Upper lobe of right lung (tissue), 1 donor: Measurements from ENCODE around the gene ZNF500. TPM values are rescaled to one million over a fixed set of nuclear protein-coding genes. Genes with fewer than 3 reads are reported as not detected.
A peak's percentile ranks its signal among the peaks of the same experiment; 100 is the strongest.

Experiments
- ATAC-seq: fragments of 200-7000 bp; cut with Tn5 transposase; one replicate; pipeline ENCODE4 v1.9.1; 2020; ENCODE audit warnings: mild to moderate bottlenecking, moderate library complexity
- DNase-seq: peaks from one replicate; pipeline ENCODE4 v3.0.0-alpha.2; 2020
- H3K27ac ChIP-seq: fragments of 200-600 bp; one replicate; pipeline ENCODE4 v1.8.0; 2022
- H3K27me3 ChIP-seq: fragments of 200-600 bp; one replicate; pipeline ENCODE4 v1.8.0; 2022; ENCODE audit warnings: mild to moderate bottlenecking
- H3K36me3 ChIP-seq: fragments of 200-600 bp; one replicate; pipeline ENCODE4 v1.8.0; 2022
- H3K4me1 ChIP-seq: fragments of 200-600 bp; one replicate; pipeline ENCODE4 v1.8.0; 2022
- H3K4me3 ChIP-seq: fragments of 200-600 bp; one replicate; pipeline ENCODE4 v1.8.0; 2022; ENCODE audit warnings: mild to moderate bottlenecking
- H3K9me3 ChIP-seq: fragments of 200-600 bp; one replicate; pipeline ENCODE4 v1.8.0; 2022
- CTCF ChIP-seq: fragments of 200-600 bp; IDR thresholded peaks from one replicate; pipeline ENCODE4 v1.8.0; 2022; ENCODE audit warnings: antibody characterized with exemption
- intact Hi-C: fragments of 100-400 bp; cut with DNase I; formaldehyde crosslinking; loops from one replicate; pipeline ENCODE4 v1.11.0; 2022
- total RNA-seq: library from RNA; stranded (reverse); fragmentation: NEBNext Ultra II Directional; extraction: Animal tissue kit (Norgen Biotek cat#: 25700); gene quantifications from one replicate; pipeline ENCODE4 v1.2.1, GENCODE V29; 2021
- donor health status: DM: no; HTN: yes; CAD: no; lungs with severe emphysema.

The ZNF500 gene
- total RNA-seq, 1 donor from 2014 or later, result 15.7 TPM

GRCh38 chr16:4799171-4799855 lies 32.4 kb upstream of the ZNF500 start:
- Histone ChIP-seq H3K4me1 (peaks cover 19% of the 10 kb centered on the region), H3K27me3 (no peaks in the 10 kb centered on the region), H3K9me3 (no peaks in the 10 kb centered on the region), H3K4me3 (no peak overlapping the region), H3K36me3 (peaks cover 11% of the 10 kb centered on the region), H3K27ac (no peak overlapping the region)
- ATAC-seq, result no peak
- TF ChIP-seq CTCF, result no peak
- DNase-seq, result no peak
- intact Hi-C loops, result no loop called here

- Histone ChIP-seq H3K27me3 (no peaks in the 10 kb centered on the region), H3K4me3 (no peak overlapping the region)
- no peak for DNase-seq
Observed at GRCh38 chr16:4798456-4798855, 31.5 kb upstream of the ZNF500 start.

GRCh38 chr16:4797805-4798252 lies 30.9 kb upstream of the ZNF500 start:
- H3K9me3 ChIP-seq, result no peaks in the 10 kb centered on the region
- H3K27ac ChIP-seq, result no peak overlapping the region
- H3K4me3 ChIP-seq, result no peak overlapping the region
- TF ChIP-seq CTCF, result no peak
- H3K27me3 ChIP-seq, result no peaks in the 10 kb centered on the region
- no peak for ATAC-seq
- no peak for DNase-seq
- peaks cover 9% of the 10 kb centered on the region for H3K36me3 ChIP-seq
- peaks cover 14% of the 10 kb centered on the region for H3K4me1 ChIP-seq
- intact Hi-C loops, result no loop called here

More at GRCh38 chr16:4798456-4798855, 31.5 kb upstream of the ZNF500 start:
- peaks cover 19% of the 10 kb centered on the region for H3K4me1 ChIP-seq
- intact Hi-C loops, result no loop called here
- ATAC-seq, result no peak
- no peak for TF ChIP-seq CTCF
- H3K27ac ChIP-seq, result no peak overlapping the region
- peaks cover 9% of the 10 kb centered on the region for H3K36me3 ChIP-seq
- H3K9me3 ChIP-seq, result no peaks in the 10 kb centered on the region

DNA sequence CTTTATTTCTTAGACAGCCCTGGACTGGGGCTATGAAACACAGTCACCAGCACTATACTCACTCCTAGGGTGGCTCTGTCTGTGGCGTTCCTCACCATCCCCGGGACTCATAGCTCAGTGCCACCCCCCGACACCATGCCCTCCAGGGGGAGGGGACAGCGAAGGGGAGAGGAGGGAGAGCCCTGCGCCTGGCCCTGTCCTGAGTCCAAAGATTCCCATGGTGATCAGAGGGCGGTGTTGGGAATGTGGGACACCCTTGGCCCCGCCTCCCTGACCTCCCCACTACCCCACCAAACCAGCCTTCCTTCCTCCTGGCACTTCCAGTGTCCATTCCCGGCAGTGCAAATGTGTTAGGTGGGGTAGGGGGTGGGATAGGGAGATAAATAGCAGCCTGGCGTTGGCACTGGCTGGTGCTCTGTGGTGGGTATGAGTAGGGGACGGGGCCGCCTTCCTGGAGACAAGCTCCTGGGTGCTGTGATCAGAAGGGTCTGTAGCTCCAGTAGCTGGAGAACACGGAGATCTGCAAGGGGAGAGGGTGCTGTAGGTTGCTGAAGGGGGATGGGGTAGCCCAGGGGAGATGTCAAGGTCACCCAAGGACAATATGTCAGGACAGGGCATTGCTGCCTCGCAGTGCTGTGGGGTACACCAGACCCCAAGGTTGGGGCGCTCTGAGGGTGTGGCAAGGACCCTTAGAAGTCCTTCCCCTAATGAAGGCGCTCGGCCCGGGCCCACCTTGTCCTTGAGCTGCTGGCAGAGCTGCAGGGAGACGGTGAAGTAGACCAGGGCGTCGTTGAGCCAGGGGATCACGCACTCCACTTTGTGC lies 30.2 kb upstream of the ZNF500 start:
- no peak for TF ChIP-seq CTCF
- DNase-seq (no peak), ATAC-seq (no peak)
- H3K4me3 ChIP-seq, result no peak overlapping the region
- peaks cover 14% of the 10 kb centered on the region for H3K4me1 ChIP-seq
- no peaks in the 10 kb centered on the region for H3K9me3 ChIP-seq
- intact Hi-C loops, result no loop called here
- no peak overlapping the region for H3K27ac ChIP-seq
- H3K27me3 ChIP-seq, result no peaks in the 10 kb centered on the region
- peaks cover 9% of the 10 kb centered on the region for H3K36me3 ChIP-seq

GRCh38 chr16:4795828-4796572 lies 29.0 kb upstream of the ZNF500 start:
- Histone ChIP-seq H3K4me3 (peak overlapping the region; percentile 21), H3K9me3 (no peaks in the 10 kb centered on the region), H3K27me3 (no peaks in the 10 kb centered on the region), H3K27ac (no peak overlapping the region), H3K36me3 (peaks cover 9% of the 10 kb centered on the region), H3K4me1 (peaks cover 6% of the 10 kb centered on the region)
- DNase-seq (no peak), ATAC-seq (no peak)
- intact Hi-C loops, result no loop called here
- TF ChIP-seq CTCF, result no peak
